ENCODE results near the gene HIGD2A. TPM values are rescaled to one million over a fixed set of nuclear protein-coding genes. Genes with fewer than 3 reads are reported as not detected.

HIGD2A gene
- total and polyA plus RNA-seq, 2 of the 13 experiments (the other 11 are each of a cell fraction or from before 2014, with no cell fraction given) = 89.2 to 146 TPM

DNA sequence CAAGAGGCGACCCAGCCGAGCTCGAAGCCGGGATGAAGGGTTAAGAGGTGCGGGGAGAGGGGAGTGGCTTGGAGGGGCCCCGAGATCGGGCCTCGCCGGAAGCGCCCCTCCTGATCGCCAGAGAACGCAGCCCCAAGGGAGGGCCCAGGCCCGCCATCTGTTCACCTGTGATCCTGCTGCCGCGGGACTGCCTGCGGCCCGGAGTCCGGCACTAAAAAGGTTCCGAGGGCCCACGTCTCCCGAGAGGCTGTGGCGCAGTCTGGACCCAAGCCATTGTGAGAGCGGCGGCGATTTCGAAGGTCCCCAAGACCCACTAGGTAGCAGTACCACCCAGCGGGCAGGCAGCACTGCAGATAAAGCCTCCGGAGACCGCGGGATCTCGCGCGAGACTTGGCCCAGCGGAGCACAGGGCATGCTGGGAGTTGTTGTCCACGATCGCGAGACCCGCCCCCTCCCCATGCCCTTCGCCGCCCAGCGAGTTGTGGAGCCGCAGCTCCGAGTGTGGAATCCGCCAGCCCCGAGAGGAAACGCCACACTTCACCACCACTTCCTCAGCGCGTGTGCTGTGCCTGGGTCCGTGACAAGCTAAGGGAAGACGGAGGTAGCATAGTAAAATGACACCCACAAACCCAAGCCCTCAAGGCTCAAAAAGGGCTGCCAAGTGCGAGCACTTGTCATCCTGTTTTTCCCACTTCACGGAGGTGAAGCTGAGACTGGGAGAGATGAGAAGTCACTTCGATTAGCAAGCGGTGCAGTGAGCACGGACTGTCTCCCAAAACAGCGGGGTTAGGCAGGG, 26.9 kb upstream of the HIGD2A start, which contains the start of gene KIAA1191 (continued):
- TF ChIP-seq REL (CRISPR knock-in tag; conservative IDR thresholded peaks at IDR 0.05) (no peak), ZNF510 (CRISPR knock-in tag; IDR thresholded peaks at IDR 0.05; ENCODE audit: low read depth) (no peak), ZNF792 (CRISPR knock-in tag; IDR thresholded peaks at IDR 0.05) (peak; percentile 82; the same call in 1 of the 2 replicates), RAD21 (CRISPR knock-in tag; IDR thresholded peaks at IDR 0.05) (peak; percentile 71), ZNF839 (CRISPR knock-in tag; IDR thresholded peaks at IDR 0.05; ENCODE audit: borderline replicate concordance) (0 out of 2 replicates have a peak, but pooled peaks have one; percentile 54), XBP1 (CRISPR knock-in tag; IDR thresholded peaks at IDR 0.05) (no peak), KDM5A (IDR thresholded peaks at IDR 0.05; ENCODE audit: borderline replicate concordance, low read length) (peak; percentile 79), ZNF446 (CRISPR knock-in tag; IDR thresholded peaks at IDR 0.05) (peak; percentile 91; the same call in 1 of the 2 replicates), HNRNPK (IDR thresholded peaks at IDR 0.05; ENCODE audit: low read depth, low read length, poor library complexity, severe bottlenecking) (peak; percentile 49), CBX1 (IDR thresholded peaks at IDR 0.05; ENCODE audit: low read depth) (peak; percentile 72), RFXAP (CRISPR knock-in tag; IDR thresholded peaks at IDR 0.05; ENCODE audit: borderline replicate concordance) (no peak), MYC (CRISPR knock-in tag; IDR thresholded peaks at IDR 0.05; ENCODE audit: borderline replicate concordance) (peak; percentile 67; the same call in 1 of the 2 replicates), MTA3 (CRISPR knock-in tag; IDR thresholded peaks at IDR 0.05) (no peak), IKZF4 (CRISPR knock-in tag; IDR thresholded peaks at IDR 0.05; ENCODE audit: borderline replicate concordance, low read depth, not compliant biosample characterization) (peak; percentile 66), FOXK2 (IDR thresholded peaks at IDR 0.05) (no peak), TBP (CRISPR knock-in tag; IDR thresholded peaks at IDR 0.05) (no peak), NONO (IDR thresholded peaks at IDR 0.05) (no peak), NONO (CRISPR knock-in tag; conservative IDR thresholded peaks at IDR 0.05) (peak; percentile 76; the same call in 1 of the 2 replicates), SALL2 (CRISPR knock-in tag; IDR thresholded peaks at IDR 0.05) (no peak; the same call in 1 of the 2 replicates), ZBTB3 (CRISPR knock-in tag; IDR thresholded peaks at IDR 0.05; ENCODE audit: borderline replicate concordance, low read depth) (no peak), RCOR2 (CRISPR knock-in tag; IDR thresholded peaks at IDR 0.05) (no peak), ELF1 (CRISPR knock-in tag; IDR thresholded peaks at IDR 0.05) (peak; percentile 70), JUN (CRISPR knock-in tag; IDR thresholded peaks at IDR 0.05) (0 out of 2 replicates have a peak, but pooled peaks have one; percentile 42), MEF2D (CRISPR knock-in tag; IDR thresholded peaks at IDR 0.05) (peak; percentile 3; the same call in 1 of the 2 replicates)
- TF ChIP-seq, protein P1, sequence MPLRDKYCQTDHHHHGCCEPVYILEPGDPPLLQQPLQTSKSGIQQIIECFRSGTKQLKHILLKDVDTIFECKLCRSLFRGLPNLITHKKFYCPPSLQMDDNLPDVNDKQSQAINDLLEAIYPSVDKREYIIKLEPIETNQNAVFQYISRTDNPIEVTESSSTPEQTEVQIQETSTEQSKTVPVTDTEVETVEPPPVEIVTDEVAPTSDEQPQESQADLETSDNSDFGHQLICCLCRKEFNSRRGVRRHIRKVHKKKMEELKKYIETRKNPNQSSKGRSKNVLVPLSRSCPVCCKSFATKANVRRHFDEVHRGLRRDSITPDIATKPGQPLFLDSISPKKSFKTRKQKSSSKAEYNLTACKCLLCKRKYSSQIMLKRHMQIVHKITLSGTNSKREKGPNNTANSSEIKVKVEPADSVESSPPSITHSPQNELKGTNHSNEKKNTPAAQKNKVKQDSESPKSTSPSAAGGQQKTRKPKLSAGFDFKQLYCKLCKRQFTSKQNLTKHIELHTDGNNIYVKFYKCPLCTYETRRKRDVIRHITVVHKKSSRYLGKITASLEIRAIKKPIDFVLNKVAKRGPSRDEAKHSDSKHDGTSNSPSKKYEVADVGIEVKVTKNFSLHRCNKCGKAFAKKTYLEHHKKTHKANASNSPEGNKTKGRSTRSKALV (CRISPR knock-in tag; IDR thresholded peaks at IDR 0.05) = 0 out of 2 replicates have a peak, but pooled peaks have one; percentile 52
- TF ChIP-seq, protein P2, sequence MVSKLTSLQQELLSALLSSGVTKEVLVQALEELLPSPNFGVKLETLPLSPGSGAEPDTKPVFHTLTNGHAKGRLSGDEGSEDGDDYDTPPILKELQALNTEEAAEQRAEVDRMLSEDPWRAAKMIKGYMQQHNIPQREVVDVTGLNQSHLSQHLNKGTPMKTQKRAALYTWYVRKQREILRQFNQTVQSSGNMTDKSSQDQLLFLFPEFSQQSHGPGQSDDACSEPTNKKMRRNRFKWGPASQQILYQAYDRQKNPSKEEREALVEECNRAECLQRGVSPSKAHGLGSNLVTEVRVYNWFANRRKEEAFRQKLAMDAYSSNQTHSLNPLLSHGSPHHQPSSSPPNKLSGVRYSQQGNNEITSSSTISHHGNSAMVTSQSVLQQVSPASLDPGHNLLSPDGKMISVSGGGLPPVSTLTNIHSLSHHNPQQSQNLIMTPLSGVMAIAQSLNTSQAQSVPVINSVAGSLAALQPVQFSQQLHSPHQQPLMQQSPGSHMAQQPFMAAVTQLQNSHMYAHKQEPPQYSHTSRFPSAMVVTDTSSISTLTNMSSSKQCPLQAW (CRISPR knock-in tag; IDR thresholded peaks at IDR 0.05) = peak; percentile 45; the same call in 1 of the 2 replicates

All from HepG2 (cell line).